Mucosa of rectum (tissue), 2 donors: ENCODE measurements around the gene EIF4G3.
"Not testable (repeated sequence)": the region's sequence is repeated elsewhere in the genome, so short reads cannot be mapped to it uniquely, and the experiment has no call there.

Experiments used
- H3K27ac ChIP-seq, 2 donors: one replicate each; pipeline ENCODE4 v1.7.0; 2013; ENCODE audit warnings: inconsistent platforms in 2 of 2, low read depth in 2 of 2, low read length in 2 of 2
- H3K27me3 ChIP-seq, 2 donors: one replicate each; pipeline ENCODE4 v1.7.0; 2013; ENCODE audit warnings: low read length in 2 of 2; ENCODE audit not compliant: control insufficient read depth in 2 of 2, insufficient read depth in 2 of 2
- H3K36me3 ChIP-seq, 2 donors: one replicate each; pipeline ENCODE4 v1.7.0; 2013; ENCODE audit warnings: low read length in 2 of 2; ENCODE audit not compliant: control insufficient read depth in 2 of 2, insufficient read depth in 2 of 2
- H3K4me1 ChIP-seq, 2 donors: one replicate each; pipeline ENCODE4 v1.7.0; 2013; ENCODE audit warnings: low read length in 2 of 2, mild to moderate bottlenecking in 1 of 2; ENCODE audit not compliant: control insufficient read depth in 2 of 2, insufficient read depth in 2 of 2
- H3K4me3 ChIP-seq, 2 donors: one replicate each; pipeline ENCODE4 v1.7.0; 2013; ENCODE audit warnings: low read length in 2 of 2
- H3K9ac ChIP-seq, 2 donors: one replicate each; pipeline ENCODE4 v1.7.0; 2013; ENCODE audit warnings: low read length in 2 of 2, low read depth in 1 of 2, mild to moderate bottlenecking in 1 of 2
- H3K9me3 ChIP-seq, 2 donors: one replicate each; pipeline ENCODE4 v1.7.0; 2013; ENCODE audit warnings: low read length in 2 of 2; ENCODE audit not compliant: control insufficient read depth in 2 of 2
- donor health status: healthy.
- donor health status: Normal muscosa, but diverticular disease.

EIF4G3 gene

GRCh38 chr1:21170837-21171236 lies 5.9 kb downstream of the EIF4G3 start:
- not testable (repeated sequence) for H3K36me3 ChIP-seq, H3K9ac ChIP-seq, H3K27me3 ChIP-seq, H3K4me3 ChIP-seq, H3K9me3 ChIP-seq, H3K27ac ChIP-seq
- H3K4me1 ChIP-seq: peaks cover 0 to 13% of the 10 kb centered on the region in 2 donors

DNA sequence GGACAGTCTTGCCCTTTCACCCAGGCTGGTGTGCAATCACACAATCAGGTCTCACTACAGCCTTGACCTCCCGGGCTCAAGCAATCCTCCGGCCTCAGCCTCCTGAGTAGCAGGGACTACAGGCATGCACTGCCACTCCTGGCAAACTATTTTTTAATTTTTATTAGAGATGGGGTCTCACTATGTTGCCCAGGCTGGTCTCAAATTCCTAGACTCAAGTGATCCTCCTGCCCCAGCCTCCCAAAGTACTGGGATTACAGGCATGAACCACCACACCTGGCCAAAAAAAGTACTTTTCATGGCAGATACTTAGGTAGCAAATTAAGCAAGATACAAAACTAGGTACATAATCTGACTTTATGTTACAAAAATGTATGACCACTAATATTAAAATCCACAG lies 8.3 kb downstream of the EIF4G3 start:
- no peak overlapping the region for H3K9ac ChIP-seq
- H3K27me3 ChIP-seq: no peaks in the 10 kb centered on the region
- peaks cover 4 to 8% of the 10 kb centered on the region in 2 donors for H3K36me3 ChIP-seq
- H3K9me3 ChIP-seq: no peaks in the 10 kb centered on the region
- no peak overlapping the region for H3K27ac ChIP-seq
- no peak overlapping the region for H3K4me3 ChIP-seq
- H3K4me1 ChIP-seq: no peaks in the 10 kb centered on the region

- no peaks in the 10 kb centered on the region for H3K9me3 ChIP-seq
- no peak overlapping the region for H3K4me3 ChIP-seq
- H3K27ac ChIP-seq: no peak overlapping the region
- H3K27me3 ChIP-seq: no peaks in the 10 kb centered on the region
- no peak overlapping the region for H3K9ac ChIP-seq
- peaks cover 3 to 11% of the 10 kb centered on the region in 2 donors for H3K36me3 ChIP-seq
- H3K4me1 ChIP-seq: no peaks in the 10 kb centered on the region
Measured at GRCh38 chr1:21165646-21166045, 11.1 kb downstream of the EIF4G3 start.

- no peaks in the 10 kb centered on the region for H3K4me1 ChIP-seq
- peaks cover 0 to 8% of the 10 kb centered on the region in 2 donors for H3K36me3 ChIP-seq
- no peaks in the 10 kb centered on the region for H3K27me3 ChIP-seq
- H3K4me3 ChIP-seq: no peak overlapping the region
- H3K9ac ChIP-seq: no peak overlapping the region
- H3K9me3 ChIP-seq: no peaks in the 10 kb centered on the region
- H3K27ac ChIP-seq: no peak overlapping the region
Measured at GRCh38 chr1:21165076-21165475, 11.6 kb downstream of the EIF4G3 start.

DNA sequence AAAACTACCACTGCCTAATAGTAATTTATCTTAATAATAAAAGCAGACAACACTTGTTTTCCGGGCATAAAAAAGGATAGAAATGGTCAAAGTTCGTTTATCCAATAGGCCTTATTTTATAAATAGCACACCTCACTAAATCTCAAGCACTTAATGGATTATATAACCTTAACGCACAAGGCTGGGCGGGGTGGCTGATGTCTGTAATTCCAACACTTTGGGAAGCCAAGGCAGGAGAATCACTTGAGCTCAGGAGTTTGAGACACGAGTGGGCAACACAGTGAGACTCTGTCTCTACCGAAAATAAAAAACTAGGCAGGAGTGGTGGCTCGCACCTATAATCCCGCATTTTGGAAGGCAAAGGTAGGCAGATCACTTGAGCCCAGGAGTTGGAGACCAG lies 12.4 kb downstream of the EIF4G3 start:
- Histone ChIP-seq H3K9me3 (no peaks in the 10 kb centered on the region), H3K4me1 (no peaks in the 10 kb centered on the region), H3K4me3 (no peak overlapping the region), H3K27me3 (no peaks in the 10 kb centered on the region), H3K27ac (no peak overlapping the region), H3K9ac (no peak overlapping the region), H3K36me3 (peaks cover 0 to 11% of the 10 kb centered on the region in 2 donors)

GRCh38 chr1:21162740-21163464 lies 13.8 kb downstream of the EIF4G3 start:
- Histone ChIP-seq H3K9ac (no peak overlapping the region), H3K4me3 (no peak overlapping the region), H3K9me3 (no peaks in the 10 kb centered on the region), H3K4me1 (no peaks in the 10 kb centered on the region), H3K36me3 (peaks cover 0 to 11% of the 10 kb centered on the region in 2 donors), H3K27ac (no peak overlapping the region), H3K27me3 (no peaks in the 10 kb centered on the region)

- Histone ChIP-seq H3K4me3 (no peak overlapping the region), H3K9me3 (no peaks in the 10 kb centered on the region), H3K27me3 (no peaks in the 10 kb centered on the region), H3K27ac (no peak overlapping the region), H3K9ac (no peak overlapping the region), H3K36me3 (peaks cover 0 to 11% of the 10 kb centered on the region in 2 donors), H3K4me1 (no peaks in the 10 kb centered on the region)
Measured at GRCh38 chr1:21161842-21162241, 14.9 kb downstream of the EIF4G3 start.

DNA sequence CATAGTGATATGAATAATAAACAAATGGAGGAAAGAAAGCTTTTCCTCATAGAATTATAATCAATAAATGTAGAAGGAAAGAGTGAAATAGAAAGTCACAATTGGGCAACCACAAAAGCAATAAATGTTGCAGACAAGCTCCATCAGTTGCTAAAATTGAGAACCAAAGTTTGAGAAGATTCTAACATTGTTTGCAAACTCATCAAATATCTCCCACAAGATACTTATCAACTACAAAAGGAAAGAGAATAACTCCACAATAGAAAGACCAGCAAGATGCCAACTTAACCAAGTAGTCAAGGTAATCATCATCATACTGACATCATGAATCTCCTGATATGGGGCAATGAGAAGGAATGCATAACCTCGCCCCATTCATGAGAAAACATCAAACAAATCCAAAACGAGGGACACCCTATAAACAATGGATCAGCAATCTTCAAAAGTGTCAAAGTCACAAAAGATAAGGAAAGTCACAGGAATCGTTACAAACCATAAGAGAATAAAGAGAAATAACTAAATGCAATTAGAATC lies 16.4 kb downstream of the EIF4G3 start:
- no peak overlapping the region for H3K9ac ChIP-seq
- no peaks in the 10 kb centered on the region for H3K27me3 ChIP-seq
- H3K4me3 ChIP-seq: no peak overlapping the region
- no peaks in the 10 kb centered on the region for H3K4me1 ChIP-seq
- no peak overlapping the region for H3K27ac ChIP-seq
- peaks cover 0 to 11% of the 10 kb centered on the region in 2 donors for H3K36me3 ChIP-seq
- no peaks in the 10 kb centered on the region for H3K9me3 ChIP-seq

DNA sequence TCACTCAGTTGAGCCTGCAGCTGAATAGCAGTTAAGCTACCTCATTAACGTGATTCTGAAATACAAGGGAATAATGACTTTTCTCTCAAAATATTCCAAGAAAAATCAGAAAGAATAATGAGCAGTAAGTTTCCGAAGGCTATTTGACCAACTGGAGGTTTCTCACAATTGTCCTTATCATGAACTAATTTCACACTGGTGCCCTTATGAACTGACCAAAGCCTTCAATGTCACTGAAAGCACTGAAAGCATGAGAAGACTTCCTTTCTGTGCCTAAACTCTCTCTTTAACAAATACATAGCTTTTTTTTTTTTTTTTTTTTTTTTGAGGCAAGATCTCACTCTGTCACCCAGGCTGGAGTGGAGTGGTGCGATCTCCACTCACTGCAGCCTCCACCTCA lies 18.8 kb downstream of the EIF4G3 start:
- Histone ChIP-seq H3K4me1 (no peaks in the 10 kb centered on the region), H3K36me3 (peaks cover 0 to 6% of the 10 kb centered on the region in 2 donors)

DNA sequence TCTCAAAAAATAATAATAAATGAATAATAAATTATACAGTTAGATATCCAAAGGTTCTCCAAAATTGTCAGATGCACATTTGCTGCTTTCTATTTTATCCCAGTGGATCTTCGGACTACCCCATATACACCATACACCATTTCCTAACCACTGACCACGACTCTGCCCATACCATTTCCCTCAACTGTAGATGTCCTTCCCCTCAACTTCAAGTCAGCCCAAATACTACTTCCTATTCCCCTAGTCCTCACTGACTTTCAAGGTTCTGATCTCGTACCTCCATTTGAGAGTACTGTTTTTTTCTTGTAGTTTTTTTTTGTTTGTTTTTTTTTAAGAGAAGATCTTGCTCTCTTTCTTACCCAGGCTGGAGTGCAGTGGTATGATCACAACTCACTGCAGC lies 19.6 kb downstream of the EIF4G3 start:
- no peak overlapping the region for H3K4me3 ChIP-seq
- no peaks in the 10 kb centered on the region for H3K9me3 ChIP-seq
- no peaks in the 10 kb centered on the region for H3K4me1 ChIP-seq
- peaks cover 0 to 6% of the 10 kb centered on the region in 2 donors for H3K36me3 ChIP-seq
- no peaks in the 10 kb centered on the region for H3K27me3 ChIP-seq
- H3K9ac ChIP-seq: no peak overlapping the region
- H3K27ac ChIP-seq: no peak overlapping the region

More for the DNA sequence above, 18.8 kb downstream of the EIF4G3 start:
- Histone ChIP-seq H3K4me3 (no peak overlapping the region), H3K9ac (no peak overlapping the region), H3K27ac (no peak overlapping the region), H3K27me3 (no peaks in the 10 kb centered on the region), H3K9me3 (no peaks in the 10 kb centered on the region)
